ENCODE data around the gene CEL. TPM values are rescaled to one million over a fixed set of nuclear protein-coding genes. Genes with fewer than 3 reads are reported as not detected.

CEL gene
- total RNA-seq, 1 donor from 2014 or later = 7.2 TPM

- ATAC-seq (no peak), DNase-seq (no peak)
- intact Hi-C loops (cut with micrococcal nuclease) = no loop called here
Measured at GRCh38 chr9:133098871-133099270, 37.1 kb downstream of the CEL start.

- no peak for DNase-seq
- intact Hi-C loops (cut with micrococcal nuclease) = no loop called here
- ATAC-seq = no peak
Measured at GRCh38 chr9:133099726-133100505, 38.1 kb downstream of the CEL start.

- DNase-seq (no peak), ATAC-seq (no peak)
- intact Hi-C loops (cut with micrococcal nuclease) = no loop called here
Measured at GRCh38 chr9:133100506-133101355, 39.0 kb downstream of the CEL start.

GRCh38 chr9:133101356-133102189 lies 39.8 kb downstream of the CEL start:
- ATAC-seq (no peak), DNase-seq (no peak)
- intact Hi-C loops (cut with micrococcal nuclease) = no loop called here

GRCh38 chr9:133102190-133103021 lies 40.6 kb downstream of the CEL start:
- ATAC-seq (no peak), DNase-seq (no peak)
- intact Hi-C loops (cut with micrococcal nuclease) = no loop called here

GRCh38 chr9:133103183-133103986 lies 41.6 kb downstream of the CEL start:
- intact Hi-C loops (cut with micrococcal nuclease) = no loop called here
- DNase-seq = peak; percentile 83
- peak; percentile 73 for ATAC-seq

- ATAC-seq = no peak
- intact Hi-C loops (cut with micrococcal nuclease) = loop anchor here (2.0 kb wide), 1 partner anchor 43 kb away; no protein-coding TSS in a partner anchor
- DNase-seq = no peak
Measured at GRCh38 chr9:133103987-133104505, 42.3 kb downstream of the CEL start.

GRCh38 chr9:133104718-133105460 lies 43.1 kb downstream of the CEL start:
- DNase-seq (no peak), ATAC-seq (no peak)
- intact Hi-C loops (cut with micrococcal nuclease) = loop anchor here (2.0 kb wide), 1 partner anchor 42 kb away; no protein-coding TSS in a partner anchor

GRCh38 chr9:133105461-133105770 lies 43.6 kb downstream of the CEL start:
- no peak for DNase-seq
- no peak for ATAC-seq
- intact Hi-C loops (cut with micrococcal nuclease) = loop anchor here (2.0 kb wide), 1 partner anchor 41 kb away; no protein-coding TSS in a partner anchor

- intact Hi-C loops (cut with micrococcal nuclease) = no loop called here
- ATAC-seq (no peak), DNase-seq (no peak)
Measured at GRCh38 chr9:133106511-133107244, 44.9 kb downstream of the CEL start.

- DNase-seq (no peak), ATAC-seq (no peak)
- intact Hi-C loops (cut with micrococcal nuclease) = no loop called here
Measured at GRCh38 chr9:133107245-133107722, 45.5 kb downstream of the CEL start.

GRCh38 chr9:133107961-133108793 lies 46.4 kb downstream of the CEL start:
- intact Hi-C loops (cut with micrococcal nuclease) = no loop called here
- DNase-seq = no peak
- no peak for ATAC-seq

GRCh38 chr9:133108794-133109641 lies 47.2 kb downstream of the CEL start:
- no peak for DNase-seq
- intact Hi-C loops (cut with micrococcal nuclease) = no loop called here

GRCh38 chr9:133109931-133110650 lies 48.3 kb downstream of the CEL start:
- intact Hi-C loops (cut with micrococcal nuclease) = no loop called here
- DNase-seq (no peak), ATAC-seq (no peak)

More at GRCh38 chr9:133108794-133109641, 47.2 kb downstream of the CEL start:
- no peak for ATAC-seq
